Calu3 (cell line): Measurements from ENCODE around the gene SRA1. TPM values are rescaled to one million over a fixed set of nuclear protein-coding genes. Genes with fewer than 3 reads are reported as not detected.

ENCODE experiments used
- BruUV-seq: library from RNA; stranded (reverse); fragments of 400-500 nt; replicated peaks from 2 replicates; lab custom pipeline; 2021; lab: Mats Ljungman, UMichigan
- CTCF ChIA-PET: fragments of 300-600 bp; sonication (Branson Sonifier 250); formaldehyde crosslinking; loops from one replicate; lab custom pipeline; 2022; ENCODE audit warnings: antibody characterized with exemption; lab: Charles Lee
- DNase-seq: peaks from one replicate; pipeline ENCODE4 v3.0.0; 2022
- H3K27ac Mint-ChIP-seq: one replicate; pipeline ENCODE4 v1.8.0; 2022; ENCODE audit warnings: mixed read lengths; ENCODE audit not compliant: unreplicated experiment
- H3K27me3 Mint-ChIP-seq: one replicate; pipeline ENCODE4 v1.8.0; 2022; ENCODE audit warnings: mixed read lengths; ENCODE audit not compliant: unreplicated experiment
- H3K36me3 Mint-ChIP-seq: one replicate; pipeline ENCODE4 v1.8.0; 2022; ENCODE audit warnings: mild to moderate bottlenecking, moderate library complexity, mixed read lengths; ENCODE audit not compliant: insufficient read depth, unreplicated experiment
- H3K4me1 Mint-ChIP-seq: one replicate; pipeline ENCODE4 v1.8.0; 2022; ENCODE audit warnings: mild to moderate bottlenecking, low read depth, mixed read lengths; ENCODE audit not compliant: unreplicated experiment
- H3K4me3 Mint-ChIP-seq: one replicate; pipeline ENCODE4 v1.8.0; 2022; ENCODE audit warnings: mild to moderate bottlenecking, low read depth, moderate library complexity, mixed read lengths; ENCODE audit not compliant: unreplicated experiment
- H3K9me3 Mint-ChIP-seq: one replicate; pipeline ENCODE4 v1.8.0; 2022; ENCODE audit warnings: low read depth, mixed read lengths; ENCODE audit not compliant: unreplicated experiment
- intact Hi-C: fragments of 100-400 bp; cut with micrococcal nuclease; formaldehyde crosslinking; loops from one replicate; pipeline ENCODE4 v1.10.0; 2022; ENCODE audit not compliant: unreplicated experiment
- total RNA-seq: library from RNA; stranded (reverse); gene quantifications from 2 replicates; pipeline ENCODE4 v1.2.3, GENCODE V29; 2022
- TF ChIP-seq, protein P1 (sequence below): fragments of 200-600 bp; IDR thresholded peaks from one replicate; pipeline ENCODE4 v1.8.0; 2022; ENCODE audit warnings: antibody characterized with exemption; ENCODE audit not compliant: unreplicated experiment

SRA1 gene
- total RNA-seq, 1 experiment from 2014 or later, result 33.0 TPM

- peaks cover 86% of the 10 kb centered on the region for H3K36me3 Mint-ChIP-seq
- TF ChIP-seq, protein P1, sequence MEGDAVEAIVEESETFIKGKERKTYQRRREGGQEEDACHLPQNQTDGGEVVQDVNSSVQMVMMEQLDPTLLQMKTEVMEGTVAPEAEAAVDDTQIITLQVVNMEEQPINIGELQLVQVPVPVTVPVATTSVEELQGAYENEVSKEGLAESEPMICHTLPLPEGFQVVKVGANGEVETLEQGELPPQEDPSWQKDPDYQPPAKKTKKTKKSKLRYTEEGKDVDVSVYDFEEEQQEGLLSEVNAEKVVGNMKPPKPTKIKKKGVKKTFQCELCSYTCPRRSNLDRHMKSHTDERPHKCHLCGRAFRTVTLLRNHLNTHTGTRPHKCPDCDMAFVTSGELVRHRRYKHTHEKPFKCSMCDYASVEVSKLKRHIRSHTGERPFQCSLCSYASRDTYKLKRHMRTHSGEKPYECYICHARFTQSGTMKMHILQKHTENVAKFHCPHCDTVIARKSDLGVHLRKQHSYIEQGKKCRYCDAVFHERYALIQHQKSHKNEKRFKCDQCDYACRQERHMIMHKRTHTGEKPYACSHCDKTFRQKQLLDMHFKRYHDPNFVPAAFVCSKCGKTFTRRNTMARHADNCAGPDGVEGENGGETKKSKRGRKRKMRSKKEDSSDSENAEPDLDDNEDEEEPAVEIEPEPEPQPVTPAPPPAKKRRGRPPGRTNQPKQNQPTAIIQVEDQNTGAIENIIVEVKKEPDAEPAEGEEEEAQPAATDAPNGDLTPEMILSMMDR, result no peak
- CTCF ChIA-PET, result interaction anchor here (0.7 kb wide), 1 partner anchor 8 kb away, joined by 3 read pairs; no protein-coding TSS in a partner anchor
Observed at GRCh38 chr5:140551872-140552271, 5.4 kb downstream of the SRA1 start.

DNA sequence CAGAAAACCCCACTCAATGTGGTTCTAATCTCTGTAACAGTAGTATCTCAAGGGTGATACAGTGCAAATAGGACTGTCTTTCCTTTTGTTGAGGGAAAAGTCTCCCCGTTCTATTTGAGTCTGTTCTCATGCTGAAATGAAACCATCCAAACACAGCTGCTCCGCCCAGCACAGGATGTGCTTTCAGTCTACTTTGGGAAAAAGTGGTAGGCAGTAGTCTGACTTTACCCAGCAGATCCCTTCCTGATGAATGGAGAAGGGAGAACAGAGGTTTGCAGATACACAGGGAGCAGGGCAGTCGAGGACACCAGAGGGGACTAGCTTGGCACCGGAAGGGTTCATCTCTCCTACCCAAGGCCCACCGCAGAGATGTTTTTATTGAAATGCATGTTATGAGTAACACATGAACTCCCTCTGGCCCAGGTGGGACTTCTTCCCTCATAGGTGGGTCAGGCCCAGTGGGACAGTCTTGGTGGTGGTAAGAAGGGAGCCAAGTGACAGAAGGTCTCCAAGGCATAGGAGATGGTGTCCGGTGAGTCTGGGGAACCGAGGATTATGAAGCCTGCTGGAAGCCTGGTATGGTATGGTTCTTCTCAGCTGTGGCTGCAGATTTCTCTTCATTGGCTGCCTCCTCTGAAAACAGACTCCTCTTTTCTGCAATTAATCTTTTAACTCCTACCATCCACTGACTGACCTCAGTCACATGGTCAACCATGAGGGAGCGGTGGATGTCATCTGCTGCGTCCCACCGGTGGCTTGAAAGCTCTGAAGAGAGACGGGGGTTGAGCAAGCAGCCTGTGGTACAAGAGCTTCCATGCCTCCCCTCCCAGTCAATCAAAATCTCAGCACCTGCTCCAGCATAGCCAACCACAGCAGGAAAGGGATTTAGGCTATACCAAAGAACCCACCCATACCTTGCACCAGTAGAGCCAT lies 6.9 kb downstream of the SRA1 start:
- H3K4me1 Mint-ChIP-seq, result peaks cover 46% of the 10 kb centered on the region
- H3K27me3 Mint-ChIP-seq, result no peaks in the 10 kb centered on the region
- TF ChIP-seq, protein P1, result no peak
- no peaks in the 10 kb centered on the region for H3K9me3 Mint-ChIP-seq
- BruUV-seq, result no TSS peak
- peaks cover 85% of the 10 kb centered on the region for H3K36me3 Mint-ChIP-seq
- intact Hi-C loops, result loop anchor here (10.0 kb wide), 1 partner anchor 164 kb away; no protein-coding TSS in a partner anchor
- peak overlapping the region; percentile 49 for H3K27ac Mint-ChIP-seq
- H3K4me3 Mint-ChIP-seq, result no peak overlapping the region
- no peak for DNase-seq
- CTCF ChIA-PET, result no interaction called here

More at GRCh38 chr5:140551872-140552271, 5.4 kb downstream of the SRA1 start:
- intact Hi-C loops, result loop anchor here (10.0 kb wide), 1 partner anchor 163 kb away; no protein-coding TSS in a partner anchor
- Mint-ChIP-seq H3K4me1 (peaks cover 58% of the 10 kb centered on the region), H3K27ac (peak overlapping the region; percentile 6), H3K9me3 (no peaks in the 10 kb centered on the region), H3K27me3 (no peaks in the 10 kb centered on the region), H3K4me3 (no peak overlapping the region)
- no peak for DNase-seq
- no TSS peak for BruUV-seq

DNA sequence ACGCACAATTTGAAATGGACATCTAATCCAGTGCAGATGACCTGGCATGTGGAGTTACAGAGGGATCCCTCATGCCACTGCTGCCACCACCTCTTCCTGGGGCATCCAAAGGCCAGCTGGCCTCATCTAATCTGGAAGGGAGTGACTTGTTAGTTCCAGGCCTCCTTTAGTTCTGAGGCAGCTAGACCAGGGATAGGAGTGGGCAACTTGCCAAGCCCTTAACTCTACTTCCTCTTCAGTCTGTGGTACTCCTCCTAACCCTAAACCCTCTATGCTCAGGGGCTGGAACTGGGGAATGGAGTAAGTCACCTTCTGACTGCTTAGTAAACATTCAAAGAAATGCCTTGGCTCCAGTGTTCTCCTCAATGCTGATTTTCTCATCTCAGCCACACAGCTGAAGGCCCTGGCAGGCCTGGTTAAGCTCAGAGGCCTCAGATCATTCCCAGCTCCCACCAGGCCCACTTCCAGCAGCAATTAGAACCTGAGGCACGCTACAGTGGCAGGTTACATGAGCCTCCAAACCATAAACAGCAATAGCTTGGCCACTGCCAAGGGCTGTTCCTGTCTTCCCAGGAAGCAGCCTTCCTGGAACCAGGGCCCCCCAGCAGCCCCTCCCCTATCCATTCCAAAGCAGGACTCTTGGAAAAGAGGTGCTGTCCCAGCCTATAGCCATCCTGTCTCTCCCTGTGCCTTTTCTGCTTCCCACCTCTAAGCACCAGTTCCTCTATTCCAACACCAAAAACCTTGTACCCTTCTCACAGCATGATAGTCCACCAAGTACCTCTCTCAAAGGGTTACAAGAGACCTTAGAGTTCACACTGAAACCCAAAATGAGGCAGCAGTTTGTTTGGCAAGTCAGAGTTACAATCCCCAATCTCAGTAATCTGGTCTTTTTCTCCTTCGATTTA lies 7.8 kb downstream of the SRA1 start:
- Mint-ChIP-seq H3K9me3 (no peaks in the 10 kb centered on the region), H3K4me1 (peaks cover 38% of the 10 kb centered on the region), H3K27ac (peak overlapping the region; percentile 49), H3K27me3 (no peaks in the 10 kb centered on the region), H3K36me3 (peaks cover 87% of the 10 kb centered on the region), H3K4me3 (no peak overlapping the region)
- TF ChIP-seq, protein P1, result no peak
- intact Hi-C loops, result loop anchor here (10.0 kb wide), 1 partner anchor 165 kb away; no protein-coding TSS in a partner anchor
- CTCF ChIA-PET, result interaction anchor here (1.0 kb wide), 1 partner anchor 89 kb away, joined by 3 read pairs; no protein-coding TSS in a partner anchor
- BruUV-seq, result no TSS peak
- DNase-seq, result peak; percentile 64

GRCh38 chr5:140548791-140549190 lies 8.5 kb downstream of the SRA1 start:
- TF ChIP-seq, protein P1, result no peak
- no peak for DNase-seq
- Mint-ChIP-seq H3K4me1 (peaks cover 31% of the 10 kb centered on the region), H3K36me3 (peaks cover 89% of the 10 kb centered on the region), H3K27ac (peak overlapping the region; percentile 49), H3K27me3 (no peaks in the 10 kb centered on the region), H3K9me3 (no peaks in the 10 kb centered on the region), H3K4me3 (no peak overlapping the region)
- no TSS peak for BruUV-seq
- intact Hi-C loops, result no loop called here
- CTCF ChIA-PET, result interaction anchor here (1.0 to 2.0 kb wide), 2 partner anchors 84 to 90 kb away, joined by 3 to 7 read pairs; partner anchors contain the start of gene CD14
